Hepatocyte (in vitro differentiated cells): Measurements from ENCODE around the gene TEKT3. TPM values are rescaled to one million over a fixed set of nuclear protein-coding genes. Genes with fewer than 3 reads are reported as not detected.
A peak's percentile ranks its signal among the peaks of the same experiment; 100 is the strongest.

Source experiments
- DNase-seq: peaks from one replicate; pipeline ENCODE4 v3.0.0-alpha.2; 2016; ENCODE audit warnings: low spot score
- H2AFZ ChIP-seq: fragments of 200-600 bp; sonication (generic); 2 replicates; pipeline ENCODE4 v1.6.0; 2016; ENCODE audit warnings: antibody characterized with exemption, mild to moderate bottlenecking
- H3K27ac ChIP-seq: fragments of 200-600 bp; sonication (generic); 2 replicates; pipeline ENCODE4 v1.5.1; 2016; ENCODE audit warnings: mild to moderate bottlenecking
- H3K27me3 ChIP-seq: fragments of 200-600 bp; sonication (generic); 2 replicates; pipeline ENCODE4 v1.6.1; 2016
- H3K36me3 ChIP-seq: fragments of 200-600 bp; sonication (generic); replicated peaks from 2 replicates; pipeline ENCODE4 v1.5.1; 2016; ENCODE audit warnings: low read depth; ENCODE audit not compliant: insufficient read depth
- H3K4me1 ChIP-seq: fragments of 200-600 bp; sonication (generic); 2 replicates; pipeline ENCODE4 v1.5.1; 2016; ENCODE audit warnings: mild to moderate bottlenecking, moderate library complexity; ENCODE audit not compliant: insufficient read depth
- H3K4me2 ChIP-seq: fragments of 200-600 bp; sonication (generic); 2 replicates; pipeline ENCODE4 v1.6.0; 2016
- H3K4me3 ChIP-seq: fragments of 200-600 bp; sonication (generic); 2 replicates; pipeline ENCODE4 v1.5.1; 2016; ENCODE audit warnings: mild to moderate bottlenecking
- H3K79me2 ChIP-seq: fragments of 200-600 bp; sonication (generic); 2 replicates; pipeline ENCODE4 v1.6.0; 2017; ENCODE audit warnings: mild to moderate bottlenecking
- H3K9me2 ChIP-seq: fragments of 200-600 bp; sonication (generic); replicated peaks from 2 replicates; pipeline ENCODE4 v1.6.0; 2017; ENCODE audit warnings: mild to moderate bottlenecking; ENCODE audit not compliant: insufficient read depth
- H3K9me3 ChIP-seq: fragments of 200-600 bp; sonication (generic); 2 replicates; pipeline ENCODE4 v1.5.1; 2016; ENCODE audit warnings: low read depth, mild to moderate bottlenecking
- H4K20me1 ChIP-seq: fragments of 200-600 bp; sonication (generic); 2 replicates; pipeline ENCODE4 v1.6.0; 2016; ENCODE audit warnings: mild to moderate bottlenecking; ENCODE audit not compliant: insufficient read depth, poor library complexity, severe bottlenecking
- EZH2 ChIP-seq: fragments of 200-600 bp; sonication (generic); IDR thresholded peaks from 2 replicates; pipeline ENCODE4 v1.6.1; 2016; ENCODE audit warnings: antibody characterized with exemption, mild to moderate bottlenecking, borderline replicate concordance
- EZH2phosphoT487 ChIP-seq: fragments of 200-600 bp; sonication (generic); IDR thresholded peaks from one replicate; pipeline ENCODE4 v1.6.1; 2018; ENCODE audit warnings: antibody characterized with exemption, mild to moderate bottlenecking, low read depth, moderate library complexity; ENCODE audit not compliant: unreplicated experiment, severe bottlenecking
- WGBS: methylation state at CpG from one replicate; pipeline ENCODE4 v1.1.6; 2016; ENCODE audit warnings: low lambda C conversion rate; ENCODE audit errors: missing lambda C conversion rate; 5-methylcytosine and 5-hydroxymethylcytosine counted together
- polyA plus RNA-seq: library from polyadenylated mRNA; unstranded; fragments of >200 nt; fragmentation: Nextera tagmentation; extraction: Ambion mirVana; gene quantifications from 2 replicates; pipeline ENCODE4 v1.2.1, GENCODE V29; 2016
- total RNA-seq: library from RNA; depleted of rRNA; stranded (reverse); fragments of >200 nt; gene quantifications from 2 replicates; pipeline ENCODE4 v1.2.3, GENCODE V29; 2014
- TF ChIP-seq, protein P1 (sequence below): fragments of 200-600 bp; sonication (generic); IDR thresholded peaks from 2 replicates; pipeline ENCODE4 v1.5.1; 2016; ENCODE audit warnings: antibody characterized with exemption, mild to moderate bottlenecking; ENCODE audit not compliant: poor library complexity

TEKT3 gene
- total and polyA plus RNA-seq, 2 experiments from 2014 or later: 0.45 to 1.9 TPM

GRCh38 chr17:15368600-15368999 lies 27.2 kb upstream of the TEKT3 start:
- Histone ChIP-seq H3K27ac (no peak overlapping the region), H3K36me3 (no peaks in the 10 kb centered on the region), H3K9me2 (no peaks in the 10 kb centered on the region), H3K4me2 (no peak overlapping the region), H3K79me2 (no peaks in the 10 kb centered on the region), H3K9me3 (no peaks in the 10 kb centered on the region), H2AFZ (no peak overlapping the region), H3K27me3 (no peaks in the 10 kb centered on the region), H3K4me1 (no peaks in the 10 kb centered on the region), H3K4me3 (no peak overlapping the region), H4K20me1 (no peaks in the 10 kb centered on the region)
- DNase-seq: no peak
- 58% methylated on average over 2 of the region's 2 CpGs for WGBS
- TF ChIP-seq EZH2 (no peak), EZH2phosphoT487 (no peak)
- TF ChIP-seq, protein P1, sequence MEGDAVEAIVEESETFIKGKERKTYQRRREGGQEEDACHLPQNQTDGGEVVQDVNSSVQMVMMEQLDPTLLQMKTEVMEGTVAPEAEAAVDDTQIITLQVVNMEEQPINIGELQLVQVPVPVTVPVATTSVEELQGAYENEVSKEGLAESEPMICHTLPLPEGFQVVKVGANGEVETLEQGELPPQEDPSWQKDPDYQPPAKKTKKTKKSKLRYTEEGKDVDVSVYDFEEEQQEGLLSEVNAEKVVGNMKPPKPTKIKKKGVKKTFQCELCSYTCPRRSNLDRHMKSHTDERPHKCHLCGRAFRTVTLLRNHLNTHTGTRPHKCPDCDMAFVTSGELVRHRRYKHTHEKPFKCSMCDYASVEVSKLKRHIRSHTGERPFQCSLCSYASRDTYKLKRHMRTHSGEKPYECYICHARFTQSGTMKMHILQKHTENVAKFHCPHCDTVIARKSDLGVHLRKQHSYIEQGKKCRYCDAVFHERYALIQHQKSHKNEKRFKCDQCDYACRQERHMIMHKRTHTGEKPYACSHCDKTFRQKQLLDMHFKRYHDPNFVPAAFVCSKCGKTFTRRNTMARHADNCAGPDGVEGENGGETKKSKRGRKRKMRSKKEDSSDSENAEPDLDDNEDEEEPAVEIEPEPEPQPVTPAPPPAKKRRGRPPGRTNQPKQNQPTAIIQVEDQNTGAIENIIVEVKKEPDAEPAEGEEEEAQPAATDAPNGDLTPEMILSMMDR: no peak

DNA sequence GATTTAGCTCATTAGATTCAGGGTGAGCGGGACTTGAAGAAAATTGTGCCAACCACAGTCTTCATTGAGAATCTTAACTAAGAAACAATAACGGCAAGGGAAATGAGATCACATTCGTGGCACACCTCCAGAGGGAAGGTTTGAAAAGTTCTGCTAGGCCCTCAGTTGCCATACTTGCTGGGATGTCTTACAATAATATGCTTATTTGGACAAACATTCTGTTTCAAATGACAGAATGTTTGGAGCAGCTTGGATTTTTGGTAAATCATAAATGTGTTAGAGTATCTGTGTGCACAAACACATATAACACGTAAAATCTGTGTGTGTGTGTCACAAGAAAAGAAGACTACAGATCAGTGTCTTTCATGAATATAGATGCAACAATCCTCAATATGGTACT lies 24.6 kb upstream of the TEKT3 start:
- no peaks in the 10 kb centered on the region for H3K9me3 ChIP-seq
- H3K4me1 ChIP-seq: no peaks in the 10 kb centered on the region
- H3K27me3 ChIP-seq: no peaks in the 10 kb centered on the region
- over 99% methylated on average over 4 of the region's 4 CpGs for WGBS
- H4K20me1 ChIP-seq: no peaks in the 10 kb centered on the region
- H3K4me2 ChIP-seq: no peak overlapping the region
- no peaks in the 10 kb centered on the region for H3K36me3 ChIP-seq
- H3K9me2 ChIP-seq: no peaks in the 10 kb centered on the region
- no peak overlapping the region for H2AFZ ChIP-seq
- TF ChIP-seq EZH2phosphoT487: no peak
- TF ChIP-seq, protein P1: no peak
- H3K27ac ChIP-seq: no peak overlapping the region
- DNase-seq: no peak
- no peak overlapping the region for H3K4me3 ChIP-seq
- no peaks in the 10 kb centered on the region for H3K79me2 ChIP-seq

GRCh38 chr17:15364615-15365014 lies 23.2 kb upstream of the TEKT3 start:
- Histone ChIP-seq H3K4me2 (no peak overlapping the region), H3K27ac (peak overlapping the region; percentile 80), H3K4me1 (no peaks in the 10 kb centered on the region), H3K9me3 (no peaks in the 10 kb centered on the region), H3K79me2 (no peaks in the 10 kb centered on the region), H3K27me3 (no peaks in the 10 kb centered on the region), H3K36me3 (no peaks in the 10 kb centered on the region), H3K4me3 (no peak overlapping the region), H4K20me1 (no peaks in the 10 kb centered on the region), H3K9me2 (no peaks in the 10 kb centered on the region), H2AFZ (no peak overlapping the region)
- TF ChIP-seq, protein P1: no peak
- no peak for TF ChIP-seq EZH2phosphoT487
- no peak for TF ChIP-seq EZH2
- WGBS: 93% methylated on average over 3 of the region's 3 CpGs
- DNase-seq: peak; percentile 45

DNA sequence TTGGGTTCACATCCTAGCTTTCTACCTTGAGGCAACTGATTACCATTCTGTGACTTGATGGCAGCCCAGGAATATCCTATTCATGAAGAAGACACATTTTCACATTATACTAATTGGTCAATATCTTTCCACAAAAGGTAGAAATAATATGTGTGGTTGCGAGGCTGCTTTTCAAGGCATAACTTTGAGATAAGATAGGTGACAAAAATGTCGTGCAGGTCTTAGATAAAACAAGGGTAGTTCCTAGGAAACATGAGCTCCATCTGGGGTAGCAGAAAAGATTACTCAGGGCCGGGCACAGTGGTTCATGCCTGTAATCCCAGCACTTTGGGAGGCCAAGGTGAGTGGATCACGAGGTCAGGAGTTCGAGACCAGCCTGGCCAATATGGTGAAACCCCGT lies 22.3 kb upstream of the TEKT3 start:
- WGBS: 77% methylated on average over 6 of the region's 6 CpGs
- H3K4me3 ChIP-seq: no peak overlapping the region
- no peak overlapping the region for H3K4me2 ChIP-seq
- no peaks in the 10 kb centered on the region for H4K20me1 ChIP-seq
- no peaks in the 10 kb centered on the region for H3K36me3 ChIP-seq
- H3K79me2 ChIP-seq: no peaks in the 10 kb centered on the region
- no peak overlapping the region for H2AFZ ChIP-seq
- no peaks in the 10 kb centered on the region for H3K27me3 ChIP-seq
- H3K9me2 ChIP-seq: no peaks in the 10 kb centered on the region
- DNase-seq: no peak
- TF ChIP-seq EZH2 (no peak), EZH2phosphoT487 (no peak)
- TF ChIP-seq, protein P1: no peak
- H3K9me3 ChIP-seq: no peaks in the 10 kb centered on the region
- H3K27ac ChIP-seq: no peak overlapping the region
- H3K4me1 ChIP-seq: no peaks in the 10 kb centered on the region
